Placental epithelial cell (primary cell): ENCODE results near the gene NEDD4. TPM values are rescaled to one million over a fixed set of nuclear protein-coding genes. Genes with fewer than 3 reads are reported as not detected.

Experiments
- small RNA-seq: library from RNA; depleted of rRNA; stranded (forward); fragments of <200 nt; gene quantifications from one replicate; pipeline ENCODE3, GENCODE V24; 2012
- total RNA-seq: library from RNA; depleted of rRNA; stranded (reverse); fragments of >200 nt; gene quantifications from 2 replicates; pipeline ENCODE4 v1.2.3, GENCODE V29; 2012

The NEDD4 gene
- 40.7 and 42.0 TPM in 2 replicates for total RNA-seq

DNA sequence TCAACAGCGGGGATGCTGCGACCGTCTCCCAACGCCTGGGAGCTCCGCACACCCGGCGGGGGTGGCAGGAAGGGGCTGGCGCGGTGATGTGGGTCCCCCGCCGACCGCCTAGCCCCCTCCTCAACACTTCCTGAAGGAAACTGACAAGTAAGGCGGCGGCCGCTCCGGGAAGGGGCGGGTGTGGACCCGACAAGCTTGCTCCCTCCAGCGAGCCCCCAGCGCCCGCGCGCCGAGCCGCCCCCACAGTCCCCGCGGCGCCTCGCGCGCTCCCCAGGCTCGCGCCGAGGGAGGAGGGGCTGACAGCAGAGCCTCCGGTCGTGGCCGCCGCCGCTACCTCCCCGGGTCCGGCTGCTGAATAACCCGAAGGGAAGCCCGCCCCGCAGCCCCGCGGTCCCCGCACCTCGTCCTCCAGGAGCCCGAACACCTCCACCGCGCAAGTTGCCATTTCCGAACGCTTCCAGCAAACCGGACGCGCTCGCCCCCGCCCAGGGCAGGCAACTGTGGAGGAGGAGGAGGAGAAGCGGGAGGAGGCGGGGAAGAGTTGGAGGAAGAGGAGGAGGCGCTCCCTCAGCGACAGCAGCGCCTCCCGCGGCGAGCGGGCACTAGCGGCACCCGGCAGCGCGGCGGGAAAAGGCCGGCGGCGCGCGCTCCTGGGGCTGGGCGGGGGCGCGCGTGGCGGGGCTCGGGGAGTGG lies at the start of gene NEDD4:
TSS of gene NEDD4 (minus strand) at position 502 of the 693 bp plus-strand sequence. CDS start at position 445, 57 bp downstream.

Small RNA genes within 50 kb of the gene (small RNA-seq; reads per million reads assigned to genes)
- not detected for gene RN7SL568P
